DND-41 (cell line): ENCODE results near the gene CSRNP2.

Experiments used
- EZH2 ChIP-seq: IDR thresholded peaks from 3 replicates; pipeline ENCODE4 v1.6.1; 2012; ENCODE audit warnings: borderline replicate concordance, low read depth, mild to moderate bottlenecking, moderate library complexity, low read length, inconsistent platforms; ENCODE audit not compliant: severe bottlenecking
- TF ChIP-seq, protein P1 (sequence below): IDR thresholded peaks from 2 replicates; pipeline ENCODE4 v1.5.1; 2012; ENCODE audit warnings: borderline replicate concordance, low read length, moderate library complexity, mild to moderate bottlenecking; ENCODE audit not compliant: poor library complexity, severe bottlenecking; ENCODE audit errors: extremely low read depth

- TF ChIP-seq, protein P1, sequence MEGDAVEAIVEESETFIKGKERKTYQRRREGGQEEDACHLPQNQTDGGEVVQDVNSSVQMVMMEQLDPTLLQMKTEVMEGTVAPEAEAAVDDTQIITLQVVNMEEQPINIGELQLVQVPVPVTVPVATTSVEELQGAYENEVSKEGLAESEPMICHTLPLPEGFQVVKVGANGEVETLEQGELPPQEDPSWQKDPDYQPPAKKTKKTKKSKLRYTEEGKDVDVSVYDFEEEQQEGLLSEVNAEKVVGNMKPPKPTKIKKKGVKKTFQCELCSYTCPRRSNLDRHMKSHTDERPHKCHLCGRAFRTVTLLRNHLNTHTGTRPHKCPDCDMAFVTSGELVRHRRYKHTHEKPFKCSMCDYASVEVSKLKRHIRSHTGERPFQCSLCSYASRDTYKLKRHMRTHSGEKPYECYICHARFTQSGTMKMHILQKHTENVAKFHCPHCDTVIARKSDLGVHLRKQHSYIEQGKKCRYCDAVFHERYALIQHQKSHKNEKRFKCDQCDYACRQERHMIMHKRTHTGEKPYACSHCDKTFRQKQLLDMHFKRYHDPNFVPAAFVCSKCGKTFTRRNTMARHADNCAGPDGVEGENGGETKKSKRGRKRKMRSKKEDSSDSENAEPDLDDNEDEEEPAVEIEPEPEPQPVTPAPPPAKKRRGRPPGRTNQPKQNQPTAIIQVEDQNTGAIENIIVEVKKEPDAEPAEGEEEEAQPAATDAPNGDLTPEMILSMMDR, result no peak
- no peak for TF ChIP-seq EZH2
These were observed 62.8 kb downstream of the CSRNP2 start for GRCh38 chr12:51020448-51021182.
